K562 (cell line): ENCODE data around the gene POU4F3. TPM values are rescaled to one million over a fixed set of nuclear protein-coding genes. Genes with fewer than 3 reads are reported as not detected.

Source experiments
- ATAC-seq: fragments of 200-7000 bp; cut with Tn5 transposase; 3 replicates; pipeline ENCODE4 v1.9.1; 2020; ENCODE audit warnings: moderate library complexity
- BruUV-seq: library from RNA; stranded (reverse); fragments of 400-500 nt; replicated peaks from 2 replicates; lab custom pipeline; 2021; lab: Mats Ljungman, UMichigan
- CTCF ChIA-PET: fragments of 300-600 bp; formaldehyde crosslinking; extraction: SDS; loops from one replicate; lab custom pipeline; 2021; ENCODE audit warnings: low intra/inter-chr PET ratio; lab: Yijun Ruan, JAX
- POLR2A ChIA-PET: fragments of 300-600, 350-650 bp; sonication (Branson Sonifier 250); formaldehyde crosslinking; extraction: SDS; loops from one replicate; lab custom pipeline; 2021; ENCODE audit warnings: antibody characterized with exemption, inconsistent platforms; lab: Yijun Ruan, JAX
- DNase-seq, 4 experiments: peaks; one replicate each; pipeline versions ENCODE4 v3.0.0 to v3.0.0-alpha.2; 2011 to 2018; ENCODE audit warnings: low spot score in 3 of 4, mixed read lengths in 3 of 4; ENCODE audit errors: extremely low read depth in 1 of 4
- FAIRE-seq: peaks from 2 replicates; lab custom pipeline; 2011; peaks lifted over from hg19 to GRCh38; lab: Jason Lieb, UNC
- H2AFZ ChIP-seq: 2 replicates; pipeline ENCODE4 v1.6.0; 2011; ENCODE audit warnings: low read depth, low read length, control low read depth, inconsistent platforms
- H3K27ac ChIP-seq: fragments of 200-600 bp; 3 replicates; pipeline ENCODE4 v1.8.0; 2011; ENCODE audit warnings: low read depth, mild to moderate bottlenecking, control low read depth, inconsistent platforms, low read length, moderate library complexity, mixed read lengths; ENCODE audit errors: extremely low read depth
- H3K27me3 ChIP-seq, 2 experiments: fragments of 300-600 bp in 1 of 2; 2 replicates in 1 of 2; 3 replicates in 1 of 2; pipeline versions ENCODE4 v1.6.0 to v1.8.0; 2011; ENCODE audit warnings: inconsistent platforms in 2 of 2, low read length in 2 of 2, mild to moderate bottlenecking in 1 of 2, mixed read lengths in 1 of 2, moderate library complexity in 1 of 2; ENCODE audit not compliant: control insufficient read depth in 2 of 2, insufficient read depth in 2 of 2
- H3K36me3 ChIP-seq: fragments of 300-600 bp; 3 replicates; pipeline ENCODE4 v1.8.0; 2011; ENCODE audit warnings: mild to moderate bottlenecking, low read length, inconsistent platforms; ENCODE audit not compliant: control insufficient read depth, insufficient read depth
- H3K4me1 ChIP-seq, 2 experiments: fragments of 200-600 bp in 1 of 2; replicated peaks in 1 of 2; 2 replicates in 1 of 2; 3 replicates in 1 of 2; pipeline versions ENCODE4 v1.5.1 to v1.8.0; 2011; ENCODE audit warnings: inconsistent platforms in 2 of 2, low read length in 2 of 2, mild to moderate bottlenecking in 1 of 2, mixed read lengths in 1 of 2, moderate library complexity in 1 of 2; ENCODE audit not compliant: control insufficient read depth in 2 of 2, insufficient read depth in 2 of 2
- H3K4me2 ChIP-seq: 2 replicates; pipeline ENCODE4 v1.6.1; 2011; ENCODE audit warnings: low read length, control low read depth, inconsistent platforms, mixed read lengths; ENCODE audit not compliant: insufficient read depth
- H3K4me3 ChIP-seq: fragments of 200-600 bp; sonication (generic), shearing (Covaris generic); 2 replicates; pipeline ENCODE4 v1.5.1; 2016; ENCODE audit warnings: control low read depth, inconsistent platforms
- H3K79me2 ChIP-seq: fragments of 200-600 bp; 3 replicates; pipeline ENCODE4 v1.8.0; 2011; ENCODE audit warnings: low read length, inconsistent platforms; ENCODE audit not compliant: control insufficient read depth, insufficient read depth
- H3K9ac ChIP-seq, 2 experiments: 2 replicates each; pipeline versions ENCODE4 v1.6.0 to v1.6.1; 2011; ENCODE audit warnings: low read depth in 2 of 2, low read length in 2 of 2, control low read depth in 1 of 2, inconsistent platforms in 1 of 2, mild to moderate bottlenecking in 1 of 2, mixed read lengths in 1 of 2; ENCODE audit not compliant: insufficient read depth in 1 of 2
- H3K9me1 ChIP-seq: one replicate; pipeline ENCODE4 v1.6.0; 2011; ENCODE audit warnings: inconsistent platforms, mild to moderate bottlenecking, low read length, moderate library complexity; ENCODE audit not compliant: control insufficient read depth, insufficient read depth
- H3K9me3 ChIP-seq: replicated peaks from 2 replicates; pipeline ENCODE4 v1.5.1; 2011; ENCODE audit warnings: low read depth, low read length, inconsistent platforms; ENCODE audit not compliant: control insufficient read depth, insufficient read depth
- H4K20me1 ChIP-seq: replicated peaks from 2 replicates; pipeline ENCODE4 v1.6.1; 2011; ENCODE audit warnings: low read length, inconsistent platforms, mixed read lengths; ENCODE audit not compliant: control insufficient read depth, insufficient read depth
- CBFA2T3 ChIP-seq: fragments of 450-650 bp; IDR thresholded peaks from 2 replicates; pipeline ENCODE4 v1.6.1; 2017
- NFIC ChIP-seq: fragments of 450-650 bp; IDR thresholded peaks from 2 replicates; pipeline ENCODE4 v1.6.1; 2017; ENCODE audit warnings: mild to moderate bottlenecking, inconsistent platforms
- WGBS: fragments of 100-300 bp; shearing (Covaris generic); methylation state at CpG from one replicate; pipeline ENCODE4 v1.1.6; 2016; ENCODE audit warnings: low coverage, mixed read lengths; ENCODE audit not compliant: insufficient coverage; ENCODE audit errors: missing lambda C conversion rate; 5-methylcytosine and 5-hydroxymethylcytosine counted together
- in situ Hi-C: fragments of 300-500 bp; cut with MboI; formaldehyde crosslinking; loops from 4 replicates; pipeline ENCODE4 v1.15.0; 2018; ENCODE audit warnings: inconsistent platforms, mixed read lengths
- intact Hi-C: fragments of 100-400 bp; cut with micrococcal nuclease; formaldehyde crosslinking; loops from 2 replicates; pipeline ENCODE4 v1.14.2; 2022
- polyA plus RNA-seq, 8 experiments: library from polyadenylated mRNA; depleted of rRNA in 4 of 8; stranded (reverse) in 5 of 8; unstranded in 3 of 8; fragments of >200 nt; fragmentation: Nextera tagmentation in 2 of 8; fragmentation: Illumina TruSeq in 1 of 8; extraction: Ambion mirVana in 2 of 8; extraction: Trizol in 1 of 8; gene quantifications; 2 replicates each; pipeline versions ENCODE4 v1.2.1 to v1.2.3, GENCODE V29; 2011 to 2014; ENCODE audit warnings: inconsistent platforms in 1 of 8, missing spikeins in 1 of 8
- total RNA-seq, 7 experiments: library from RNA; depleted of rRNA in 6 of 7; stranded (reverse); fragments of >200 nt in 6 of 7; fragmentation: Illumina TruSeq in 2 of 7; extraction: Trizol in 2 of 7; gene quantifications; 2 replicates each; pipeline versions ENCODE4 v1.2.1 to v1.2.3, GENCODE V29; 2011 to 2021; ENCODE audit warnings: low replicate concordance in 1 of 7
- TF ChIP-seq, protein P1 (sequence below): IDR thresholded peaks from 2 replicates; pipeline ENCODE4 v1.6.1; 2016; ENCODE audit warnings: missing genetic modification characterization, missing compliant biosample characterization

Gene POU4F3
- total and polyA plus RNA-seq, 9 of the 15 experiments (the other 6 are each of a cell fraction or from before 2014, with no cell fraction given) = 0.04 to 0.13 (median 0.07) TPM; not detected in 6

DNA sequence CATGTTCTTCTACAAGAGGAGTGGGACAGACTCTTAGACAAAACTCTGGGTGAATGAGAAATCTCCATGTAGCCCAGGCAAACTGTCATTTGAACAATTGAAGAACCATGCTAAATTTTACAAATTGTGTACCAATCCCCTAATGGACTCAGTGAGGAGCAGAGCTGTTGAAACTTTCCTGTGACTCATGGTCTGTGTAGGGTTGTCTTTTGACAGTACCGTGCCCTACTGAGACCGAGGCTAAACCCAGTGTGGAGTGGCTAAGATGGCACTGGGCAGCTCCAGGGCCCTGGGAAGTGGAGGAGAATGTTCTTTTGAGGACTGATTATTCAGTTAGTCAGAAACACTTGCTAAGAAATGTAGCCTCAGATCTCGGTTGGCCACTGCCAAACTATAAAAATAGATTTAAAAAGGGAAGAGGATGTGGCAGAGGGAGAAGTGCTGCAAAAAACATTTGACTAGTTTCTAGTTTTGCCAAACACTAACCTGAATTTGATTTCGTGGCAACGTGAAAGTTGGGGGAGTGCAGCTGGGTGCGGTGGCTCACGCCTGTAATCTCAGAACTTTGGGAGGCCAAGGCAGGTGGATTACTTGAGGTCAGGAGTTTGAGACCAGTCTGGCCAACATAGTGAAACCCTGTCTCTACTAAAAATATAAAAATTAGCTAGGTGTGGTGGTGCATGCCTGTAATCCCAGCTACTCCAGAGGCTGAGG, 24.7 kb downstream of the POU4F3 start:
- Histone ChIP-seq H3K27ac (no peak overlapping the region), H4K20me1 (no peaks in the 10 kb centered on the region), H2AFZ (no peak overlapping the region), H3K36me3 (no peaks in the 10 kb centered on the region), H3K27me3 (no peaks in the 10 kb centered on the region; a peak in 4 of 5 replicates), H3K4me2 (no peak overlapping the region), H3K9me3 (no peaks in the 10 kb centered on the region), H3K79me2 (no peaks in the 10 kb centered on the region), H3K9me1 (no peaks in the 10 kb centered on the region), H3K4me3 (no peak overlapping the region), H3K9ac (no peak overlapping the region), H3K4me1 (no peaks in the 10 kb centered on the region)
- ChIA-PET CTCF (no interaction called here), POLR2A (interaction anchor here (0.6 to 0.7 kb wide), 2 partner anchors 65 to 115 kb away, joined by 3 read pairs; no protein-coding TSS in a partner anchor)
- 2% methylated on average over 7 of the region's 7 CpGs for WGBS
- FAIRE-seq (no peak), ATAC-seq (no peak), DNase-seq (no peak)
- no peak for TF ChIP-seq NFIC
- intact Hi-C loops = no loop called here
- in situ Hi-C loops = no loop called here
- no TSS peak for BruUV-seq

DNA sequence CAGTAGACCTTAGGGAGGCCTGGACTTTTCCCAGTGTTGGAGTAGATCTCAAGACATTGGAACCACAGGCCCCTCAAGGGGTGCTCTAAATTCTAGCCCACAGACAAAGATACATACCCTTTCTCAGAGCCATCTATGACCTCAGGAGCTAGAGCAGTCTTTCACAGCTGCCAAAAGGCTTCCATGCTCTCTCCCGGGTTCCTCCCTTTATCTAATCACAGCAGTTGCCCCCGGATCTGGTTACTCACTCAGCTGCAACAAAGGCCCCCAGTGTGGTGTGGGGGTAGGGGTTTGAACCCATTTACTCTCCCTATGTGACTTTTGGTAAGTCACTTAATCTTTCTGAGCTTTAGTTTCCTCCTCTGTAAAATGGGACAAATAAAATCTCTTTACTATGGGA, 27.0 kb downstream of the POU4F3 start:
- peak; percentile 10; the same call in 1 of the 2 replicates for TF ChIP-seq CBFA2T3
- TF ChIP-seq, protein P1, sequence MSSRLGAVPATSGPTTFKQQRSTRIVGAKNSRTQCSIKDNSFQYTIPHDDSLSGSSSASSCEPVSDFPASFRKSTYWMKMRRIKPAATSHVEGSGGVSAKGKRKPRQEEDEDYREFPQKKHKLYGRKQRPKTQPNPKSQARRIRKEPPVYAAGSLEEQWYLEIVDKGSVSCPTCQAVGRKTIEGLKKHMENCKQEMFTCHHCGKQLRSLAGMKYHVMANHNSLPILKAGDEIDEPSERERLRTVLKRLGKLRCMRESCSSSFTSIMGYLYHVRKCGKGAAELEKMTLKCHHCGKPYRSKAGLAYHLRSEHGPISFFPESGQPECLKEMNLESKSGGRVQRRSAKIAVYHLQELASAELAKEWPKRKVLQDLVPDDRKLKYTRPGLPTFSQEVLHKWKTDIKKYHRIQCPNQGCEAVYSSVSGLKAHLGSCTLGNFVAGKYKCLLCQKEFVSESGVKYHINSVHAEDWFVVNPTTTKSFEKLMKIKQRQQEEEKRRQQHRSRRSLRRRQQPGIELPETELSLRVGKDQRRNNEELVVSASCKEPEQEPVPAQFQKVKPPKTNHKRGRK = no peak
- no peak for FAIRE-seq

More for the DNA sequence above, 27.0 kb downstream of the POU4F3 start:
- Histone ChIP-seq H3K27me3 (peaks cover 6 to 9% of the 10 kb centered on the region in 2 experiments), H2AFZ (no peak overlapping the region), H3K4me1 (no peaks in the 10 kb centered on the region), H3K4me2 (no peak overlapping the region), H3K36me3 (no peaks in the 10 kb centered on the region), H3K9ac (no peak overlapping the region), H3K27ac (no peak overlapping the region), H3K9me1 (no peaks in the 10 kb centered on the region), H3K9me3 (no peaks in the 10 kb centered on the region), H3K79me2 (no peaks in the 10 kb centered on the region), H3K4me3 (no peak overlapping the region), H4K20me1 (no peaks in the 10 kb centered on the region)
- 0% methylated on average over 2 of the region's 2 CpGs for WGBS
- intact Hi-C loops = no loop called here
- in situ Hi-C loops = no loop called here
- CTCF ChIA-PET = no interaction called here
- POLR2A ChIA-PET = interaction anchor here (0.6 kb wide), 1 partner anchor 250 kb away, joined by 3 read pairs; no protein-coding TSS in a partner anchor
- BruUV-seq = no TSS peak
- ATAC-seq = no peak; the same call in 2 of the 3 replicates
- DNase-seq = no peak
